Glutamatergic neuron (in vitro differentiated cells): ENCODE data around the gene AKR1D1. TPM values are rescaled to one million over a fixed set of nuclear protein-coding genes. Genes with fewer than 3 reads are reported as not detected.
"Not testable (repeated sequence)": the region's sequence is repeated elsewhere in the genome, so short reads cannot be mapped to it uniquely, and the experiment has no call there.

Experiments
- DNase-seq: peaks from one replicate; pipeline ENCODE4 v3.0.0; 2022
- H3K27ac Mint-ChIP-seq: one replicate; pipeline ENCODE4 v1.8.0; 2020; ENCODE audit warnings: mild to moderate bottlenecking, mixed read lengths, inconsistent platforms; ENCODE audit not compliant: unreplicated experiment
- H3K27me3 Mint-ChIP-seq: one replicate; pipeline ENCODE4 v1.8.0; 2020; ENCODE audit warnings: mild to moderate bottlenecking, moderate library complexity, mixed read lengths, inconsistent platforms; ENCODE audit not compliant: unreplicated experiment
- H3K36me3 Mint-ChIP-seq: one replicate; pipeline ENCODE4 v1.8.0; 2020; ENCODE audit warnings: mild to moderate bottlenecking, mixed read lengths, inconsistent platforms; ENCODE audit not compliant: unreplicated experiment
- H3K4me1 Mint-ChIP-seq: one replicate; pipeline ENCODE4 v1.8.0; 2020; ENCODE audit warnings: mild to moderate bottlenecking, low read depth, mixed read lengths, inconsistent platforms; ENCODE audit not compliant: unreplicated experiment
- H3K4me3 Mint-ChIP-seq: one replicate; pipeline ENCODE4 v1.8.0; 2020; ENCODE audit warnings: mild to moderate bottlenecking, mixed read lengths, inconsistent platforms; ENCODE audit not compliant: unreplicated experiment
- H3K9me3 Mint-ChIP-seq: one replicate; pipeline ENCODE4 v1.8.0; 2020; ENCODE audit warnings: mild to moderate bottlenecking, moderate library complexity, mixed read lengths, inconsistent platforms; ENCODE audit not compliant: unreplicated experiment
- CTCF ChIP-seq: fragments of 200-600 bp; sonication (generic); IDR thresholded peaks from one replicate; pipeline ENCODE4 v1.5.0; 2021; ENCODE audit not compliant: partially characterized antibody, unreplicated experiment
- total RNA-seq: library from RNA; stranded (reverse); fragmentation: NEBNext Ultra II Directional; extraction: Animal tissue kit (Norgen Biotek cat#: 25700); gene quantifications from one replicate; pipeline ENCODE4 v1.2.1, GENCODE V29; 2021; ENCODE audit not compliant: unreplicated experiment

The AKR1D1 gene
- total RNA-seq, 1 donor from 2014 or later: not detected

GRCh38 chr7:138032186-138032585 is 44.1 kb upstream of the AKR1D1 start:
- no peaks in the 10 kb centered on the region for H3K4me1 Mint-ChIP-seq

GRCh38 chr7:138032770-138033169 is 43.5 kb upstream of the AKR1D1 start:
- H3K27me3 Mint-ChIP-seq: peaks cover 1% of the 10 kb centered on the region
- H3K4me1 Mint-ChIP-seq: no peaks in the 10 kb centered on the region
- no peak overlapping the region for H3K4me3 Mint-ChIP-seq
- peaks cover 8% of the 10 kb centered on the region for H3K36me3 Mint-ChIP-seq
- no peak for TF ChIP-seq CTCF
- peaks cover 5% of the 10 kb centered on the region for H3K9me3 Mint-ChIP-seq
- DNase-seq: no peak
- H3K27ac Mint-ChIP-seq: no peak overlapping the region

More at GRCh38 chr7:138032186-138032585, 44.1 kb upstream of the AKR1D1 start:
- H3K9me3 Mint-ChIP-seq: peaks cover 5% of the 10 kb centered on the region
- peaks cover 1% of the 10 kb centered on the region for H3K27me3 Mint-ChIP-seq
- no peak for DNase-seq
- no peak overlapping the region for H3K27ac Mint-ChIP-seq
- peaks cover 6% of the 10 kb centered on the region for H3K36me3 Mint-ChIP-seq
- no peak for TF ChIP-seq CTCF
- H3K4me3 Mint-ChIP-seq: no peak overlapping the region

- no peak for DNase-seq
- Mint-ChIP-seq H3K9me3 (peaks cover 5% of the 10 kb centered on the region), H3K36me3 (peaks cover 8% of the 10 kb centered on the region), H3K27me3 (peaks cover 1% of the 10 kb centered on the region), H3K4me1 (no peaks in the 10 kb centered on the region), H3K27ac (no peak overlapping the region), H3K4me3 (no peak overlapping the region)
- no peak for TF ChIP-seq CTCF
These were observed 43.0 kb upstream of the AKR1D1 start for GRCh38 chr7:138033241-138033640.

GRCh38 chr7:138036135-138036534 is 40.1 kb upstream of the AKR1D1 start:
- Mint-ChIP-seq H3K36me3 (peaks cover 17% of the 10 kb centered on the region), H3K27ac (no peak overlapping the region), H3K4me1 (no peaks in the 10 kb centered on the region), H3K4me3 (no peak overlapping the region), H3K27me3 (peaks cover 1% of the 10 kb centered on the region), H3K9me3 (peaks cover 7% of the 10 kb centered on the region)
- DNase-seq: no peak
- TF ChIP-seq CTCF: no peak

- not testable (repeated sequence) for H3K27me3 Mint-ChIP-seq, DNase-seq, H3K27ac Mint-ChIP-seq, H3K4me1 Mint-ChIP-seq, H3K9me3 Mint-ChIP-seq, H3K4me3 Mint-ChIP-seq
- H3K36me3 Mint-ChIP-seq: peaks cover 17% of the 10 kb centered on the region
These were observed 36.2 kb upstream of the AKR1D1 start for GRCh38 chr7:138040063-138040462.

GRCh38 chr7:138044897-138045296 is 31.4 kb upstream of the AKR1D1 start:
- no peak overlapping the region for H3K27ac Mint-ChIP-seq
- no peaks in the 10 kb centered on the region for H3K27me3 Mint-ChIP-seq
- H3K4me3 Mint-ChIP-seq: no peak overlapping the region

More at GRCh38 chr7:138044897-138045296, 31.4 kb upstream of the AKR1D1 start:
- DNase-seq: no peak
- TF ChIP-seq CTCF: no peak
- peaks cover 4% of the 10 kb centered on the region for H3K9me3 Mint-ChIP-seq
- no peaks in the 10 kb centered on the region for H3K4me1 Mint-ChIP-seq
- H3K36me3 Mint-ChIP-seq: peaks cover 3% of the 10 kb centered on the region
